Thyroid gland (tissue), 4 donors: ENCODE data around the gene MYO1E.

Source experiments
- CTCF ChIP-seq, 6 experiments: fragments of 200-600 bp in 3 of 6; fragments of 450-650 bp in 3 of 6; sonication (generic) in 3 of 6; IDR thresholded peaks; one replicate each; pipeline ENCODE4 v1.5.1; 2016 to 2019; ENCODE audit warnings: antibody characterized with exemption in 6 of 6, mild to moderate bottlenecking in 2 of 6, inconsistent platforms in 1 of 6, moderate library complexity in 1 of 6
- POLR2A ChIP-seq, 2 donors: fragments of 450-650 bp; IDR thresholded peaks; one replicate each; pipeline ENCODE4 v1.6.1; 2017; ENCODE audit warnings: antibody characterized with exemption in 2 of 2, mild to moderate bottlenecking in 2 of 2, moderate library complexity in 1 of 2

- TF ChIP-seq CTCF (IDR thresholded peaks at IDR 0.05), result no peak
- TF ChIP-seq POLR2A (IDR thresholded peaks at IDR 0.05), result peak in 1 of 2 donors; percentile 12
Measured at GRCh38 chr15:59315914-59316451, 56.7 kb downstream of the MYO1E start.
